HG03442 (cell line): ENCODE data around the gene CHPF2.
A peak's percentile ranks its signal among the peaks of the same experiment; 100 is the strongest.

Experiments used
- ATAC-seq: cut with Tn5 transposase; IDR thresholded peaks from one replicate; pipeline ENCODE4 v1.9.1; 2021; ENCODE audit warnings: mild to moderate bottlenecking, moderate library complexity; ENCODE audit not compliant: unreplicated experiment

CHPF2 gene

GRCh38 chr7:151232091-151232916, at the start of gene CHPF2:
Gene CHPF2 (plus strand): TSS chr7:151232483. CDS start chr7:151234012, 1,529 bp downstream.
- ATAC-seq, result peak; percentile 96

DNA sequence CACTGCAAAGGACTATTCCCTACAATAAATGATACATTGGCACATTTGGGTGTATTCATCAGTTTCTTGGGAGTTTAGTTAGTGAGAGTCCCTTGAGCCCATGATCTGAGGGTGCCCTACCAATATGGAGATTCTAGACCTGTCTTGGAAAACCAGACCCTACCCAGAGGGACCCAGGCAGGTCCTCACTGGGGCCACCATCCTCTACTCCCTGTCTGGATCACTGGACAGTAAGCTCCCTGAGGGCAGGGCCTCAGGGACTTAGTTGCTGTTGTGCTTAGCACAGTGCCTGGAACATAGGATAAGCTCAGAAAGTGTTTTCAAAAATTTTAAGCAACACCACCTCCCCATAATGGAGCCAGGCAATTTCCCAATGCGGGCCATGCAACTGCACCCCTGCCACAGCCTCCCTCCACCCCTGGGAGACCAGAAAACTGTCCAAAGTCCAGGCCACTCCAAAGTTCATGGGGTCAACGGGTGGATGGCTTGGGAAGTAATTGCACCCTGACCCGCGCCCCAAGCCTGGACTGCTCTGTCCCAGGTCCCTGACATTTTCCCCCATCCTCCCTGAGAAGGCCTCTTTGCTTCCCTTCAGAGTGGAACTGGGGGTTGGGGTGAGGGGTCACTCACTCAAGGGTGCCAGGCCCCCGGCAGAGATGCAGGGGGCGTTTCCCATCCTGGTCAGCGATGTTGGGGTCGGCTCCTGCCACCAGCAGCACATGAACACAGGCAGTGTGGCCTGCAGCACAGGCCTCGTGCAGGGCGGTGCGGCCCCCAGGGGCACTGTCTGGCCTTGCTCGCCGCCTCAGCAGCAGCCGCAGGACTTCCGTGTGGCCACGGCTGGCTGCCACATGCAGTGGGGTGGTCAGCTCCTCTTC, 46.3 kb upstream of the CHPF2 start:
- ATAC-seq, result no peak

GRCh38 chr7:151186640-151187408, 45.5 kb upstream of the CHPF2 start, which contains the start of gene ASB10:
Gene ASB10 (minus strand): TSS chr7:151187250. CDS start chr7:151187130, 120 bp downstream.
- no peak for ATAC-seq

- no peak for ATAC-seq
These were observed 44.7 kb upstream of the CHPF2 start for GRCh38 chr7:151187409-151188251.

DNA sequence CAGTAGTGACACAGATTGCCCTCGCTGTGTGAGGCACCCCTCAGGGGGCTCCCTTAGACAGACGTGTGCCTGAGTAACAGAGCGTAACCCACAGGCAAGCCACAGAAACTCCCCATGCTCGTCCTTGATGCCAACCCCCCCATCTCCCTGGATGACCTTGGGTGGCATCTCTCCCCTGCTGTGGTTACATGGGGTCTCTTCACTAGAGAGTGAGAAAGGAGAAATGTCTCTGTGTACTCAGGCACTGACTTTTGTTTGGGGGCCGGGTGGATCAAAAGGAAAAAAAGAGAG, 44.1 kb upstream of the CHPF2 start:
- no peak for ATAC-seq

DNA sequence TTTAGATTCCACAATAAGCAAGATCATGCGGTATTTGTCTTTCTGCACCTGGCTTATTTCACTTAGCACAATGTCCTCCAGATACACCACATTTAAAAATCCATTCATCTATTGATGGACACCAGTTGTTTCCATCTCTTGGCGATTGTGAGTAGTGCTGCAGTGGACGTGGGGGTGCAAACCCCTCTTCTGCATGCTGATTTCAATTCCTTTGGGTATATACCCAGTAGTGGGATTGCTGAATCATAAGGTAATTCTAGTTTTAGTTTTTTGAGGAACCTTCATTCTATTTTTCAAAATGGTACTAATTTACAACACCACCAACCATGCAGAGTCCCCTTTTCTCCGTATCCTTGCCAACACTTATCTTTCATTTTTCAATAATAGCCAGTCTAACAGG, 43.2 kb upstream of the CHPF2 start:
- ATAC-seq, result no peak

DNA sequence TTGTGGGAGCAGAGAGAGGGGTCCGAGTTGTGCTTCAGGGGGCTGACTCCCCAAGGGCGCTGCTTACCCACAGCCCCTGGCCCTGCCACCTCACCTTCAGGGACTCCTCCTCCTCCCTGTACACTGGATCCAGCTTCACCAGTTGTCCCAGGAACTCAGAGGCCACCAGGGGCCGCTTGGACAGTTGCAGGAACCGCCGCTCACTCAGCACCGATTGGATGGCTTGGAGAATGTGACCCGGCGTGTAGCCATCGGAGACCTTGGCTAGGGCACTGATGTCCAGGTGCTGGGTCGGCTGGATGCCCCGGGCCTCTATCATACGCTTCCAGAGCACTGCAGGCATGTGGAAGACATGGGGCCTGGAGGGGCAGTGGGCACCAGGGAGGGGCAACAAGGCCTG, 40.7 kb upstream of the CHPF2 start:
- ATAC-seq, result no peak

- ATAC-seq, result no peak
These were observed 40.2 kb upstream of the CHPF2 start for GRCh38 chr7:151192002-151192539.

DNA sequence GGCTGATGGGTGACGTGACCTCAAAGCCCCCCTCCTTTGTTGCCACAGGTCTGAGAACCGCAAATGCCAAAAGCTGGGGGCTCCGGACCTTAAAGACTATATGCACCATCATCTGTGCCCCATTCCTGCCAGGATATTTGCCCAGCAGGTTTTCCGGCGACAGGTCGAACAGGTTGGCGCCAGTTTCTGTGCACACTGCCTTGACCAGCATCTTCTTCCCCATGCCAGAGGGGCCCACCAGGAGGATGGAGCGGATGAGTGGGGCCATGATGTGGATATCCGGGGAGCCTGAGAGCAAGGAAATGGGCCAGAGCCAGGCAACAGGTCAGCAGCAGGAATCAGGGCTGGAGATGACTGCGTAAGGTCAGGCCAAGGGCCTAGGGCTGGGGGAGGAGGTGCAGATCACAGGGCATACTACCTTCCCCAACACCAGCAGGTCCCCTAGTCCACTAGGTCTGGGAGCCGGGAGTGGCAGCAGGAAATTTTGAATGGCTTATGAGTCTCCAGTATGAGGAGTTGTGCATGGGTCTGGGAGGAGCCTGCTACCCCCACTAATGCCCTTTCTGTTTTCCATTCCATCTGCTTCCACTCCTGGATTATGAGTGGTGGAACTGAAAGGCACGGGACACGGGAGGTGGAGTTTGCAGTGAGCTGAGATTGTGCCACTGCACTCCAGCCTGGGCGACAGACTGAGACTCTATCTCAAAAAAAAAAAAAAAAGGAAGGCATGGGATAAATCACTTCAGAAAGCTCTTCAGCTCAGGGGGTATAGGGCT, 38.9 kb upstream of the CHPF2 start:
- ATAC-seq, result no peak

GRCh38 chr7:151194188-151194587, 38.1 kb upstream of the CHPF2 start:
- ATAC-seq, result no peak

- no peak for ATAC-seq
These were observed 36.5 kb upstream of the CHPF2 start for GRCh38 chr7:151195616-151196450.

- no peak for ATAC-seq
These were observed 34.4 kb upstream of the CHPF2 start for GRCh38 chr7:151197932-151198331.

DNA sequence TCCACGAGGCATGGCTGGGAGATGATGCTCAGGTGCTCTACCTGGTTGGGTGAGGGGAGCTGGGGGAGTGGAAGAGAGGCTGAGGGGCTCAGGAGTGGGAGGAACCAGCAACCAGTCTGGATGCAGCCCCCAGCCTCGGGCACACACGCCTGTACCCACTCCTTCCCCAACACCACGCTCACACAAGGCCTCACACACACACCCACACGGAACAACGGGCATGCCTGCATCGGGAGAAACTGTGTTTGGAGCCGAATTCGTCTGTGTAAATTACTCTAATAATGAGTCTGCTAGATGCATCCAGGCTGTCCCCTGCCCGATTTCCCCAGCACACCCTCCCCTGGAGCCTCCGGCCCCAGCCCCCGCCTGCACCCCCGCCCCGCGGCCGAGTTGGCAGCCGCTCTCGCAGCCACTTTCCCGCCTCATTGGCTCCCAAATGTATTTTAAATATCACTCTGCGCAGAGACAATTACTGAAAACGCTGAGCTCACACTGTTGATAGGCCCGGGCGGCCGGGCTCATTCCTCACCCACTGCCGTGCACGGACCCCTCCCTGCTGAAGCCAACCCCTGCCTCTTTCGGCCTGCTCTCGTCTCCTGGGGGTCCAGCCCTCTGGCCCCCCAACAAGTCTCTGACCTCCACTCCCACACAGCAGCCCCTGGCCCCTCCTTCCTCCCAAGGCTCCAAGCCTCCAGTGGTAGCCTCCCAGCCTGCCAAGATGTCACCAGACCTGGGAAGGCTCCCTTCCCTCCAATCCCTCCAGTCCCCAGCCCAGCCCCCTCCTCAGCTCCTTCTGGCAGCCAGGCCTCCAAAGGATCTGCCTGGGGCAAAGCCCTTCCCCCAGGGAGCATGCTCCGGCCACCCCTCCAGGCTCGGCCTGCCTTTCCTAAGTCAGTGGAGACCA, 33.1 kb upstream of the CHPF2 start:
- ATAC-seq, result no peak

DNA sequence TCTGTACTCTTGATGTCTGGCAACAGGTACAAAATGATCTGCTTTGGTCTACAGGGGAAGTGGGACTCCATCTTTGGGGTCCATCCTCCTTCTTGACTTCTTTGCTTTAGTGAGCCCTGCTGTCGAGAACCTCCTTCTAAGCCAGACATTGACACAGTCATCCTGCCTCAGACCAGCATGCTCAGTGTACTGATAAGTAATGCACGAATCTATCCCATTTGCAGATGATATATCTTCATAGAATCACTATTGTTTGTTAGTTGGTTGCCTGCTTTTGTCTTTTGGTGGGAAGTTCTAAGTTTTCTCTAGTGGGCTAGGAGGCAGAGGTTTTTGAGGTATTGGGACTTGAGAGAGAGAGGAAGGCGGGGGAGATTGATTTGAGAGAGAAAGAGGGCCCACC, 30.9 kb upstream of the CHPF2 start:
- ATAC-seq, result no peak

DNA sequence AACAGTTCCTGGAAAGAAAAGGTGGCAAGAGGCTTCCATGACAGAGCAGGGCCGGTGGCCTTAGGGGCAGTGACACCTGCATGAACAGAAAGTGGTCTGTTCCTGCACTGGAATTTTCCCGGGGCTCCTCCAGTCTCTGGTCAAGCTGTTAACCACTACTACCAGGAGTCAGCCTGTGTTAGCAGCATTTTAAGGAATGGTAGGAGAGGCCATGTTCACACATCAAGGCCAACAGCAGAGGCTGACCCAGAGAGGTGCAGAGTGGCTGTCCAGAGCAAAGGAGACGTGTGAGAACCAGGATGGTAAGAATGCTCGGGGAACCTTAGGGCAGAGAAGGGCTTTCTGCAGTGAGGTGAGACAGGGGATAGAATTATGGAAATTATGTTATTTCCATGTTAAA, 30.5 kb upstream of the CHPF2 start:
- ATAC-seq, result no peak

DNA sequence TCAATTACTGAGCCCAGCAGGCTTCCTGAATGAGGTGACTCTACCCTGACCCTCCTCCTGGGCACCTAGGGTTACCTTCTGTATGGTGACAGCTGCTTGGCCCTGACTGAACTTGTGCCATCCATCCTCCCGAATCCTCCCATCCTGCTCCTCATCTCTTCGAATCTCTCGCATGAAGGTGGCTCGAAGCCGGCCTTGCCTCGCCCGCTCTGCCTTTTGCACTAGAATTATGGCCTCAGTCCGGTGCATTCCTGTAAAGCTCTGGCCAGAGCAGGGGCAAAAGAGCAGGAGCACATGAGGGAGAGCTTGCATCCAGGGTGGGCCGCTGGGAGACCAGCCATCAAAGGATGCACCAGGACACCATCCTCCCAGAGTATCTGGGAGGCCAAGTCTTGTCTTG, 29.4 kb upstream of the CHPF2 start:
- no peak for ATAC-seq

DNA sequence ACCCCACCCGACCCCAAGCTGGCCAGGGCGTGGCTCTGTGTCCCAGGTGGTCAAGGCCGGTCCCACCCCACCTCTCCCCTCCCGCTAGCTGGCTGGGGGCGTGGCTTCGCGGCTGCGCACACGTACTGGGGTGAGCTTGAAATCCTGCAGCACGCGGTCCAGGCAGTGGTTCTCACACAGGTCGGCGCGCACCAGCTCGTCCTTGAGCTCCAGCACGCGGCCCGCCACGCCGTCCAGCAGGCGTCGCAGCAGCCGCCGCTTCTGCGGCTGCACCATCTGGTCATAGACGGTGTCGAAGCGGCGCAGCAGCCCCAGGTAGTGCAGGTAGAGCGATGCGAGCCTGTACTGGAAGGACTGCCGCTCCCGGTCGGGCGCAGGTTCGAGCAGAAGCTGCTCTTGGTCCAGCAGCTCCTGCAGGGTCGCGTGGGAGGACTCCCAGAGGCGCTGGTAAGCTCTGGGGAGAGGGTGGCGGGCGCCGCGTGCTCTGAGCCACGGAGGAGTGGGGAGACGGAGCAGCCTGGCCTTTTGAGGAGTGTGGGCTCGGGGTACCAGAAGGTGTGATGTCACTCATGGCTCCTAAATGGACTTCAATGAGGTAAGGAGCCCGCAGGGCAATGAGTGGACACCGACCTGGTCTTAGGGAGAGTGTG, 27.8 kb upstream of the CHPF2 start:
- no peak for ATAC-seq
